Endothelial cell of umbilical vein (primary cell): Measurements from ENCODE around the gene MALAT1. TPM values are rescaled to one million over a fixed set of nuclear protein-coding genes. Genes with fewer than 3 reads are reported as not detected.

Experiments used
- BruUV-seq: library from RNA; stranded (reverse); fragments of 400-500 nt; replicated peaks from 2 replicates; lab custom pipeline; 2021; lab: Mats Ljungman, UMichigan
- CTCF ChIA-PET: fragments of 300-600, 350-600 bp; sonication (Branson Sonifier 250); formaldehyde crosslinking; loops from one replicate; lab custom pipeline; 2021; ENCODE audit warnings: antibody characterized with exemption, inconsistent platforms; lab: Charles Lee
- POLR2A ChIA-PET: fragments of 300-600, 350-600 bp; sonication (Branson Sonifier 250); formaldehyde crosslinking; loops from one replicate; lab custom pipeline; 2021; ENCODE audit warnings: antibody characterized with exemption, inconsistent platforms; lab: Charles Lee
- DNase-seq: peaks from one replicate; pipeline ENCODE4 v3.0.0-alpha.2; 2011; ENCODE audit warnings: low read depth, low spot score
- FAIRE-seq: peaks from 2 replicates; lab custom pipeline; 2011; peaks lifted over from hg19 to GRCh38; lab: Jason Lieb, UNC
- H2AFZ ChIP-seq: 2 replicates; pipeline ENCODE4 v1.6.0; 2012; ENCODE audit warnings: low read depth, low read length, control low read depth, inconsistent platforms
- H3K27ac ChIP-seq: 2 replicates; pipeline ENCODE4 v1.5.1; 2011; ENCODE audit warnings: low read depth, mild to moderate bottlenecking, control low read depth, low read length, moderate library complexity; ENCODE audit not compliant: insufficient read depth
- H3K27me3 ChIP-seq, 2 experiments: 2 replicates each; pipeline versions ENCODE4 v1.6.0 to v1.6.1; 2011; ENCODE audit warnings: low read length in 2 of 2, mixed read lengths in 1 of 2; ENCODE audit not compliant: control insufficient read depth in 2 of 2, insufficient read depth in 2 of 2
- H3K36me3 ChIP-seq, 2 experiments: 2 replicates in 1 of 2; 3 replicates in 1 of 2; pipeline ENCODE4 v1.5.1; 2011; ENCODE audit warnings: low read length in 2 of 2, mild to moderate bottlenecking in 1 of 2, moderate library complexity in 1 of 2; ENCODE audit not compliant: control insufficient read depth in 2 of 2, insufficient read depth in 2 of 2; ENCODE audit errors: extremely low read depth in 1 of 2
- H3K4me1 ChIP-seq: 3 replicates; pipeline ENCODE4 v1.5.1; 2011; ENCODE audit warnings: mild to moderate bottlenecking, low read length; ENCODE audit not compliant: control insufficient read depth, insufficient read depth; ENCODE audit errors: extremely low read depth
- H3K4me2 ChIP-seq: 2 replicates; pipeline ENCODE4 v1.6.1; 2011; ENCODE audit warnings: low read length, control low read depth, mixed read lengths; ENCODE audit not compliant: insufficient read depth
- H3K4me3 ChIP-seq, 3 experiments: fragments of 200-600 bp in 1 of 3; sonication (generic), shearing (Covaris generic) in 1 of 3; replicated peaks in 1 of 3; 2 replicates each; pipeline ENCODE4 v1.5.1; 2011 to 2016; ENCODE audit warnings: control low read depth in 3 of 3, low read length in 3 of 3, mild to moderate bottlenecking in 2 of 3, inconsistent platforms in 1 of 3, low read depth in 1 of 3, moderate library complexity in 1 of 3; ENCODE audit not compliant: insufficient read depth in 1 of 3
- H3K79me2 ChIP-seq: 2 replicates; pipeline ENCODE4 v1.6.0; 2012; ENCODE audit warnings: low read length, inconsistent platforms; ENCODE audit not compliant: control insufficient read depth, insufficient read depth
- H3K9ac ChIP-seq: replicated peaks from 2 replicates; pipeline ENCODE3; 2011; ENCODE audit warnings: low read length, control low read depth; ENCODE audit not compliant: insufficient read depth; ENCODE audit errors: extremely low read depth
- H3K9me1 ChIP-seq: replicated peaks from 3 replicates; pipeline ENCODE4 v1.6.0; 2011; ENCODE audit warnings: mild to moderate bottlenecking, low read length; ENCODE audit not compliant: control insufficient read depth, insufficient read depth; ENCODE audit errors: extremely low read depth
- H3K9me3 ChIP-seq: replicated peaks from 2 replicates; pipeline ENCODE4 v1.5.1; 2012; ENCODE audit warnings: low read length, inconsistent platforms; ENCODE audit not compliant: control insufficient read depth, insufficient read depth
- H4K20me1 ChIP-seq: replicated peaks from 2 replicates; pipeline ENCODE3; 2011; ENCODE audit warnings: mild to moderate bottlenecking, low read length; ENCODE audit not compliant: control insufficient read depth, insufficient read depth; ENCODE audit errors: extremely low read depth
- FOS ChIP-seq: IDR thresholded peaks from 2 replicates; pipeline ENCODE4 v1.6.1; 2011; ENCODE audit warnings: mild to moderate bottlenecking, low read length, moderate library complexity, borderline replicate concordance; ENCODE audit not compliant: insufficient read depth
- GATA2 ChIP-seq: IDR thresholded peaks from 2 replicates; pipeline ENCODE4 v1.7.0; 2011; ENCODE audit warnings: low read depth, mild to moderate bottlenecking, moderate library complexity, mixed read lengths, low read length; ENCODE audit not compliant: insufficient read length, insufficient read depth
- JUN ChIP-seq: IDR thresholded peaks from 2 replicates; pipeline ENCODE4 v1.6.1; 2011; ENCODE audit warnings: borderline replicate concordance, low read depth; ENCODE audit not compliant: insufficient read length, insufficient read depth
- MYC ChIP-seq: IDR thresholded peaks from one replicate; pipeline ENCODE4 v1.6.1; 2011; ENCODE audit warnings: mild to moderate bottlenecking, low read depth, low read length
- dilution Hi-C: fragments of 300-500 bp; cut with MboI; formaldehyde crosslinking; loops from one replicate; pipeline ENCODE4 v1.15.0; 2019; ENCODE audit warnings: low sequenced_read_pairs; ENCODE audit not compliant: extremely low pct_ligation_motif_present
- intact Hi-C: fragments of 100-400 bp; cut with micrococcal nuclease; formaldehyde crosslinking; loops from one replicate; pipeline ENCODE4 v1.10.0; 2022
- polyA plus RNA-seq, 4 experiments: library from polyadenylated mRNA; depleted of rRNA in 3 of 4; stranded (reverse) in 3 of 4; unstranded in 1 of 4; fragments of >200 nt; gene quantifications; 2 replicates each; pipeline versions ENCODE4 v1.2.1 to v1.2.3, GENCODE V29; 2011 to 2012; ENCODE audit warnings: missing spikeins in 1 of 4
- small RNA-seq: library from RNA; depleted of rRNA; stranded (forward); fragments of <200 nt; gene quantifications from one replicate; pipeline ENCODE3, GENCODE V24; 2012; ENCODE audit warnings: low replicate concordance, low read depth; ENCODE audit not compliant: insufficient read depth, insufficient read length
- total RNA-seq: library from RNA; stranded (reverse); gene quantifications from 2 replicates; pipeline ENCODE4 v1.2.3, GENCODE V29; 2021

The MALAT1 gene
- total and polyA plus RNA-seq, 2 donors (not counting 3 experiments of a cell fraction or from before 2014, with no cell fraction given): 491 to 7,529 TPM

DNA sequence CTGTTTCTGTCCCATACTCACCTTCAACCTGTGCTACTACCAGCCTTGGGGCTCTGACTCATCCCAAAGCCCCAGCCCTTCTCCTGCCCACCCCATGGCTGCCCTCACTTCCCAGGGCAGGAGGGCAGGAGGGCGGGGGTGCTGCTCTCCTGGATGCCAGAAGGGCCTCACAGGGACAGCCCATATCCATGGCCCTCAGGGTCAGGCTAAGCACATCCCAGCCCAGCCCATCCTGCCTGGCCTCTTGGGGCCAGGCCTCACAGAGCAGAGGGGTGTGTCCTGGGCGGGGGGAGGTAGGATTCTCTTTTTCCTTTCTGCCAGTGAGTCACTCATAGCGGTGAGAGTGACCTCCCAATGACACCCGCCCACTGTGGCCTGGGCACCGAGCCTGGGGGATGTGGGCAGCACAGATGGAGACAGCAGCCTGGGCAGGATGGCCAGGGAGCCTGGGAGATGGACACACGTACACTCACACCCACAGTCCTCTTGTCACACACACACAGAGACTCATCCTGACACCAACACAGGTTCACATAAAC is 56.9 kb downstream of the MALAT1 start:
- POLR2A ChIA-PET: no interaction called here
- Histone ChIP-seq H3K4me3 (no peak overlapping the region), H3K9ac (no peak overlapping the region), H3K36me3 (peaks cover 0 to 21% of the 10 kb centered on the region in 2 experiments), H3K79me2 (peaks cover 22% of the 10 kb centered on the region), H4K20me1 (no peaks in the 10 kb centered on the region), H3K9me3 (no peaks in the 10 kb centered on the region), H2AFZ (no peak overlapping the region), H3K9me1 (no peaks in the 10 kb centered on the region), H3K27me3 (no peaks in the 10 kb centered on the region), H3K4me2 (peak overlapping the region; percentile 31), H3K4me1 (peaks cover 48% of the 10 kb centered on the region), H3K27ac (peak overlapping the region; percentile 25)
- FAIRE-seq (peak; percentile 78), DNase-seq (peak; percentile 71)
- TF ChIP-seq FOS (peak; percentile 73), GATA2 (no peak), MYC (no peak), JUN (peak; percentile 7)
- dilution Hi-C loops (no loop called here), intact Hi-C loops (no loop called here)
- no TSS peak for BruUV-seq
- CTCF ChIA-PET: interaction anchor here (0.8 to 3.2 kb wide), 4 partner anchors 9 to 16 kb away, joined by 4 to 21 read pairs (median 5); partner anchors contain the start of gene FAM89B

Small RNAs within 50 kb of the gene (small RNA-seq; reads per million reads assigned to genes)
- gene RF01684: not detected

Other genes with a start within 250 kb of the MALAT1 start
- gene POLA2, start 237.1 kb upstream of the MALAT1 start, total RNA-seq: 24.0 and 25.4 TPM in 2 replicates
- 30.0 and 36.2 TPM in 2 replicates for gene POLA2, start 237.1 kb upstream of the MALAT1 start, polyA plus RNA-seq
- gene CDC42EP2, start 184.2 kb upstream of the MALAT1 start, total RNA-seq: 23.4 and 23.9 TPM in 2 replicates
- gene CDC42EP2, start 184.2 kb upstream of the MALAT1 start, polyA plus RNA-seq: 26.4 and 33.3 TPM in 2 replicates
- gene DPF2, start 165.2 kb upstream of the MALAT1 start, total RNA-seq: 48.9 and 58.7 TPM in 2 replicates
- gene DPF2, start 165.2 kb upstream of the MALAT1 start, polyA plus RNA-seq: 62.2 and 73.3 TPM in 2 replicates
- 0.27 TPM in 1 of 2 replicates, not detected in the other for gene TIGD3, start 144.3 kb upstream of the MALAT1 start, total RNA-seq
- 0.18 TPM in 2 replicates for gene TIGD3, start 144.3 kb upstream of the MALAT1 start, polyA plus RNA-seq
- gene SLC25A45, start 116.4 kb upstream of the MALAT1 start, total RNA-seq: 3.1 and 4.8 TPM in 2 replicates
- gene SLC25A45, start 116.4 kb upstream of the MALAT1 start, polyA plus RNA-seq: 1.2 TPM in 2 replicates
- 53.9 and 57.7 TPM in 2 replicates for gene FRMD8, start 112.4 kb upstream of the MALAT1 start, total RNA-seq
- gene FRMD8, start 112.4 kb upstream of the MALAT1 start, polyA plus RNA-seq: 36.4 and 45.3 TPM in 2 replicates
- 957 and 1,053 TPM in 2 replicates for gene NEAT1, start 76.2 kb upstream of the MALAT1 start, total RNA-seq
- gene NEAT1, start 76.2 kb upstream of the MALAT1 start, polyA plus RNA-seq: 34.4 and 43.3 TPM in 2 replicates
- gene SCYL1, start 26.0 kb downstream of the MALAT1 start, total RNA-seq: 88.2 and 88.7 TPM in 2 replicates
- gene SCYL1, start 26.0 kb downstream of the MALAT1 start, polyA plus RNA-seq: 126 and 153 TPM in 2 replicates
- gene LTBP3, start 59.3 kb downstream of the MALAT1 start, total RNA-seq: 120 and 121 TPM in 2 replicates
- gene LTBP3, start 59.3 kb downstream of the MALAT1 start, polyA plus RNA-seq: 209 and 225 TPM in 2 replicates
- 40.8 and 46.9 TPM in 2 replicates for gene ZNRD2, start 71.4 kb downstream of the MALAT1 start, total RNA-seq
- 96.2 and 96.7 TPM in 2 replicates for gene ZNRD2, start 71.4 kb downstream of the MALAT1 start, polyA plus RNA-seq
- gene FAM89B, start 73.5 kb downstream of the MALAT1 start, total RNA-seq: 63.1 and 63.8 TPM in 2 replicates
- gene FAM89B, start 73.5 kb downstream of the MALAT1 start, polyA plus RNA-seq: 153 and 193 TPM in 2 replicates
- gene EHBP1L1, start 77.0 kb downstream of the MALAT1 start, total RNA-seq: 18.8 and 19.7 TPM in 2 replicates
- gene EHBP1L1, start 77.0 kb downstream of the MALAT1 start, polyA plus RNA-seq: 12.7 and 18.5 TPM in 2 replicates
- gene KCNK7, start 96.8 kb downstream of the MALAT1 start, total RNA-seq: 0.60 and 1.3 TPM in 2 replicates
- gene KCNK7, start 96.8 kb downstream of the MALAT1 start, polyA plus RNA-seq: 0.17 and 0.19 TPM in 2 replicates
- gene MAP3K11, start 115.2 kb downstream of the MALAT1 start, total RNA-seq: 160 and 182 TPM in 2 replicates
- 131 and 148 TPM in 2 replicates for gene MAP3K11, start 115.2 kb downstream of the MALAT1 start, polyA plus RNA-seq
- gene PCNX3, start 116.7 kb downstream of the MALAT1 start, total RNA-seq: 53.8 and 53.9 TPM in 2 replicates
- gene PCNX3, start 116.7 kb downstream of the MALAT1 start, polyA plus RNA-seq: 42.6 and 53.5 TPM in 2 replicates
- gene SIPA1, start 139.1 kb downstream of the MALAT1 start, total RNA-seq: 119 and 128 TPM in 2 replicates
- gene SIPA1, start 139.1 kb downstream of the MALAT1 start, polyA plus RNA-seq: 67.5 and 96.5 TPM in 2 replicates
- gene RELA, start 163.9 kb downstream of the MALAT1 start, total RNA-seq: 105 and 106 TPM in 2 replicates
- gene RELA, start 163.9 kb downstream of the MALAT1 start, polyA plus RNA-seq: 78.7 and 89.5 TPM in 2 replicates
- 48.8 and 50.2 TPM in 2 replicates for gene KAT5, start 213.2 kb downstream of the MALAT1 start, total RNA-seq
- 31.4 and 35.8 TPM in 2 replicates for gene KAT5, start 213.2 kb downstream of the MALAT1 start, polyA plus RNA-seq
- gene RNASEH2C, start 221.8 kb downstream of the MALAT1 start, total RNA-seq: 46.4 and 62.0 TPM in 2 replicates
- 110 and 113 TPM in 2 replicates for gene RNASEH2C, start 221.8 kb downstream of the MALAT1 start, polyA plus RNA-seq